ENCODE data around the gene PLB1.

The PLB1 gene

GRCh38 chr2:28687640-28688385, 192.0 kb downstream of the PLB1 start:
- no peaks in the 10 kb centered on the region for H3K36me3 ChIP-seq (ENCODE audit: control insufficient read depth in 5 of 5, insufficient read depth in 5 of 5, low read length in 5 of 5)
- no peaks in the 10 kb centered on the region for H3K27me3 ChIP-seq (ENCODE audit: control insufficient read depth in 5 of 5, insufficient read depth in 4 of 5, low read length in 5 of 5)
- H3K9ac ChIP-seq (ENCODE audit: low read length in 5 of 5) = no peak overlapping the region
- H3K4me1 ChIP-seq (ENCODE audit: control insufficient read depth in 5 of 5, insufficient read depth in 5 of 5, low read length in 5 of 5) = peaks cover 6 to 32% (median 24%) of the 10 kb centered on the region in 5 donors
- H3K4me3 ChIP-seq (ENCODE audit: low read depth in 1 of 5, low read length in 5 of 5) = no peak overlapping the region
- H3K9me3 ChIP-seq (ENCODE audit: control insufficient read depth in 5 of 5, low read length in 5 of 5) = no peaks in the 10 kb centered on the region
- no peak overlapping the region for H3K27ac ChIP-seq (ENCODE audit: low read depth, low read length)

DNA sequence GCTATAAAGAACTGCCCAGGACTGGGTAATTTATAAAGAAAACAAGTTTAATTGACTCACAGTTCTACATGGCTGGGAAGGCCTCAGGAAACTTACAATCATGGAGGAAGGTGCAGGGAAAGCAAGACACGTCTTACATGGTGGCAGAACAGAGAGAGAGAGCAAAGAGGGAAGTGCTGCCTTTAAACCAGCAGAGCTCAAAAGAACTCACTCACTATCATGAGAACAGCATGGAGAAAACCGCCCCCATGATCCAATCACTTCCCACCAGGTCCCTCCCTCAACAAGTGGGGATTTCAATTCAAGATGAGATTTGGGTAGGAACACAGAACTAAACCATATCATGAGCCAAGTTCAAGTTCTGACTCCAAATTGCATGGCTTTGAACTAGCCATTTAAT, 193.0 kb downstream of the PLB1 start:
- Histone ChIP-seq H3K27ac (ENCODE audit: low read depth, low read length) (no peak overlapping the region), H3K4me3 (ENCODE audit: low read depth in 1 of 5, low read length in 5 of 5) (no peak overlapping the region), H3K27me3 (ENCODE audit: control insufficient read depth in 5 of 5, insufficient read depth in 4 of 5, low read length in 5 of 5) (no peaks in the 10 kb centered on the region), H3K36me3 (ENCODE audit: control insufficient read depth in 5 of 5, insufficient read depth in 5 of 5, low read length in 5 of 5) (no peaks in the 10 kb centered on the region), H3K4me1 (ENCODE audit: control insufficient read depth in 5 of 5, insufficient read depth in 5 of 5, low read length in 5 of 5) (peaks cover 0 to 22% (median 16%) of the 10 kb centered on the region in 5 donors), H3K9me3 (ENCODE audit: control insufficient read depth in 5 of 5, low read length in 5 of 5) (no peaks in the 10 kb centered on the region), H3K9ac (ENCODE audit: low read length in 5 of 5) (no peak overlapping the region)

DNA sequence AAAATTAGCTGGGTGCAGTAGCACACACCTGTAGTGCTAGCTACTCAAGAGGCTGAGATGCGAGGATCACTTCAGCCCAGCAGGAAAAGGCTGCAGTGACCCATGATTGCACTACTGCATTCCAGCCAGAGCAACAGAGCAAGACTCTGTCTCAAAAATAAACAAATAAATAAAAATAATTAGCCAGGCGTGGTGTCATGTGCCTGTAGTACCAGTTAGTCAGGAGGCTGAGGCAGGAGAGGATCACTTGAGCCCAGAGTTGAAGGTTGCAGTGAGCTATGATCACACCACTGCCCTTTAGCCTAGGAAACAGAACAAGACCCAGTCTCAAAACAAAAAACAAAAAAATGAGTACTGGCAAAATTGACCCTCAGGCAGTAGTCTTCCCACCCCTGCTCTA, 193.9 kb downstream of the PLB1 start:
- no peaks in the 10 kb centered on the region for H3K9me3 ChIP-seq (ENCODE audit: control insufficient read depth in 5 of 5, low read length in 5 of 5)

GRCh38 chr2:28692411-28692810, 196.6 kb downstream of the PLB1 start:
- no peaks in the 10 kb centered on the region for H3K27me3 ChIP-seq (ENCODE audit: control insufficient read depth in 5 of 5, insufficient read depth in 4 of 5, low read length in 5 of 5)
- no peak overlapping the region for H3K27ac ChIP-seq (ENCODE audit: low read depth, low read length)
- H3K4me3 ChIP-seq (ENCODE audit: low read depth in 1 of 5, low read length in 5 of 5) = no peak overlapping the region
- no peak overlapping the region for H3K9ac ChIP-seq (ENCODE audit: low read length in 5 of 5)
- no peaks in the 10 kb centered on the region for H3K9me3 ChIP-seq (ENCODE audit: control insufficient read depth in 5 of 5, low read length in 5 of 5)
- H3K36me3 ChIP-seq (ENCODE audit: control insufficient read depth in 5 of 5, insufficient read depth in 5 of 5, low read length in 5 of 5) = no peaks in the 10 kb centered on the region
- H3K4me1 ChIP-seq (ENCODE audit: control insufficient read depth in 5 of 5, insufficient read depth in 5 of 5, low read length in 5 of 5) = peaks cover 0 to 21% (median 16%) of the 10 kb centered on the region in 5 donors

More for the DNA sequence above, 193.9 kb downstream of the PLB1 start:
- H3K4me3 ChIP-seq (ENCODE audit: low read depth in 1 of 5, low read length in 5 of 5) = no peak overlapping the region
- H3K27ac ChIP-seq (ENCODE audit: low read depth, low read length) = no peak overlapping the region
- H3K9ac ChIP-seq (ENCODE audit: low read length in 5 of 5) = no peak overlapping the region
- no peaks in the 10 kb centered on the region for H3K27me3 ChIP-seq (ENCODE audit: control insufficient read depth in 5 of 5, insufficient read depth in 4 of 5, low read length in 5 of 5)
- no peaks in the 10 kb centered on the region for H3K36me3 ChIP-seq (ENCODE audit: control insufficient read depth in 5 of 5, insufficient read depth in 5 of 5, low read length in 5 of 5)
- H3K4me1 ChIP-seq (ENCODE audit: control insufficient read depth in 5 of 5, insufficient read depth in 5 of 5, low read length in 5 of 5) = peaks cover 0 to 21% (median 16%) of the 10 kb centered on the region in 5 donors

- H3K36me3 ChIP-seq (ENCODE audit: control insufficient read depth in 5 of 5, insufficient read depth in 5 of 5, low read length in 5 of 5) = no peaks in the 10 kb centered on the region
- H3K9me3 ChIP-seq (ENCODE audit: control insufficient read depth in 5 of 5, low read length in 5 of 5) = no peaks in the 10 kb centered on the region
- H3K27me3 ChIP-seq (ENCODE audit: control insufficient read depth in 5 of 5, insufficient read depth in 4 of 5, low read length in 5 of 5) = no peaks in the 10 kb centered on the region
- H3K9ac ChIP-seq (ENCODE audit: low read length in 5 of 5) = no peak overlapping the region
- H3K4me3 ChIP-seq (ENCODE audit: low read depth in 1 of 5, low read length in 5 of 5) = no peak overlapping the region
- H3K27ac ChIP-seq (ENCODE audit: low read depth, low read length) = no peak overlapping the region
- H3K4me1 ChIP-seq (ENCODE audit: control insufficient read depth in 5 of 5, insufficient read depth in 5 of 5, low read length in 5 of 5) = peaks cover 0 to 21% (median 16%) of the 10 kb centered on the region in 5 donors
These were observed 197.4 kb downstream of the PLB1 start for GRCh38 chr2:28693223-28693622.

Data from subcutaneous abdominal adipose tissue (tissue), 5 donors.